CD14-positive monocyte (primary cell): Measurements from ENCODE around the gene DALRD3. TPM values are rescaled to one million over a fixed set of nuclear protein-coding genes. Genes with fewer than 3 reads are reported as not detected.

ENCODE experiments used
- DNase-seq, 3 donors: peaks; one replicate each; pipeline ENCODE4 v3.0.0-alpha.2; 2011 to 2022
- H2AFZ ChIP-seq: 2 replicates; pipeline ENCODE4 v1.6.0; 2012; ENCODE audit warnings: mild to moderate bottlenecking, low read depth, low read length, inconsistent platforms; ENCODE audit not compliant: insufficient read depth, poor library complexity, severe bottlenecking
- H3K27ac ChIP-seq, 2 donors: 1 replicate in 1 of 2; 2 replicates in 1 of 2; pipeline ENCODE4 v1.5.1; 2012 to 2013; ENCODE audit warnings: low read length in 2 of 2, control low read depth in 1 of 2, inconsistent platforms in 1 of 2, low read depth in 1 of 2, mild to moderate bottlenecking in 1 of 2
- H3K27me3 ChIP-seq, 2 donors: one replicate each; pipeline versions ENCODE4 v1.6.0 to v1.6.1; 2011 to 2013; ENCODE audit warnings: low read length in 2 of 2; ENCODE audit not compliant: control insufficient read depth in 2 of 2, insufficient read depth in 2 of 2
- H3K36me3 ChIP-seq, 2 donors: replicated peaks in 1 of 2; 1 replicate in 1 of 2; 2 replicates in 1 of 2; pipeline versions ENCODE4 v1.5.1 to v1.6.1; 2012 to 2013; ENCODE audit warnings: low read length in 2 of 2, control low read depth in 1 of 2, inconsistent platforms in 1 of 2, mild to moderate bottlenecking in 1 of 2; ENCODE audit not compliant: insufficient read depth in 2 of 2, control insufficient read depth in 1 of 2
- H3K4me1 ChIP-seq, 2 donors: 1 replicate in 1 of 2; 2 replicates in 1 of 2; pipeline versions ENCODE4 v1.5.1 to v1.6.1; 2012 to 2013; ENCODE audit warnings: low read length in 2 of 2, control low read depth in 1 of 2, inconsistent platforms in 1 of 2, mild to moderate bottlenecking in 1 of 2, moderate library complexity in 1 of 2; ENCODE audit not compliant: insufficient read depth in 2 of 2, control insufficient read depth in 1 of 2
- H3K4me2 ChIP-seq: replicated peaks from 2 replicates; pipeline ENCODE3; 2012; ENCODE audit warnings: low read length, moderate library complexity, mild to moderate bottlenecking; ENCODE audit not compliant: poor library complexity, severe bottlenecking; ENCODE audit errors: extremely low read depth
- H3K4me3 ChIP-seq, 3 experiments: fragments of 200-600 bp in 1 of 3; sonication (generic) in 1 of 3; replicated peaks in 1 of 3; 1 replicate in 2 of 3; 2 replicates in 1 of 3; pipeline ENCODE4 v1.5.1; 2011 to 2013; ENCODE audit warnings: low read length in 3 of 3, mild to moderate bottlenecking in 3 of 3, control low read depth in 2 of 3, low read depth in 2 of 3, inconsistent platforms in 1 of 3, moderate library complexity in 1 of 3
- H3K79me2 ChIP-seq: 2 replicates; pipeline ENCODE4 v1.6.0; 2012; ENCODE audit warnings: mild to moderate bottlenecking, control low read depth, inconsistent platforms, low read length, moderate library complexity; ENCODE audit not compliant: insufficient read depth
- H3K9ac ChIP-seq: 2 replicates; pipeline ENCODE4 v1.6.0; 2017; ENCODE audit warnings: low read length, mild to moderate bottlenecking; ENCODE audit not compliant: insufficient read depth, poor library complexity, severe bottlenecking
- H3K9me3 ChIP-seq, 2 donors: replicated peaks in 1 of 2; 1 replicate in 1 of 2; 2 replicates in 1 of 2; pipeline versions ENCODE4 v1.5.1 to v1.6.1; 2012 to 2013; ENCODE audit warnings: low read length in 2 of 2, control low read depth in 1 of 2; ENCODE audit not compliant: control insufficient read depth in 1 of 2, insufficient read depth in 1 of 2
- H4K20me1 ChIP-seq: 2 replicates; pipeline ENCODE4 v1.6.0; 2012; ENCODE audit warnings: mild to moderate bottlenecking, low read length, control low read depth, moderate library complexity; ENCODE audit not compliant: insufficient read depth
- H3K27ac Mint-ChIP-seq, 7 donors: one replicate each; pipeline ENCODE4 v1.8.0; 2020; ENCODE audit warnings: mild to moderate bottlenecking in 7 of 7, mixed read lengths in 7 of 7, moderate library complexity in 6 of 7, inconsistent platforms in 2 of 7
- H3K27me3 Mint-ChIP-seq, 3 donors: one replicate each; pipeline ENCODE4 v1.8.0; 2021 to 2022; ENCODE audit warnings: low read depth in 3 of 3, mild to moderate bottlenecking in 3 of 3, mixed read lengths in 3 of 3, moderate library complexity in 3 of 3, inconsistent platforms in 1 of 3
- H3K36me3 Mint-ChIP-seq, 2 donors: one replicate each; pipeline ENCODE4 v1.8.0; 2020; ENCODE audit warnings: mixed read lengths in 2 of 2, inconsistent platforms in 1 of 2, mild to moderate bottlenecking in 1 of 2
- H3K4me1 Mint-ChIP-seq: one replicate; pipeline ENCODE4 v1.8.0; 2020; ENCODE audit warnings: mild to moderate bottlenecking, mixed read lengths
- H3K4me3 Mint-ChIP-seq, 2 donors: one replicate each; pipeline ENCODE4 v1.8.0; 2020; ENCODE audit warnings: mild to moderate bottlenecking in 2 of 2, mixed read lengths in 2 of 2, moderate library complexity in 1 of 2
- H3K9me3 Mint-ChIP-seq, 7 donors: one replicate each; pipeline ENCODE4 v1.8.0; 2020 to 2022; ENCODE audit warnings: mixed read lengths in 7 of 7, mild to moderate bottlenecking in 6 of 7, moderate library complexity in 6 of 7, inconsistent platforms in 2 of 7
- WGBS: methylation state at CpG from one replicate; pipeline ENCODE4 v1.1.5; 2013; ENCODE audit warnings: missing lambda C conversion rate; ENCODE audit not compliant: insufficient coverage; 5-methylcytosine and 5-hydroxymethylcytosine counted together
- intact Hi-C, 2 donors: fragments of 100-400 bp; cut with micrococcal nuclease; formaldehyde crosslinking; loops; one replicate each; pipeline versions ENCODE4 v1.15.0 to v1.15.1; 2023
- polyA plus RNA-seq, 3 donors: library from polyadenylated mRNA; depleted of rRNA in 1 of 3; unstranded in 2 of 3; stranded (reverse) in 1 of 3; fragments of 300-500 nt in 2 of 3; fragments of >200 nt in 1 of 3; fragmentation: Illumina TruSeq in 2 of 3; gene quantifications; 1 replicate in 2 of 3; 2 replicates in 1 of 3; pipeline ENCODE4 v1.2.3, GENCODE V29; 2012 to 2021
- TF ChIP-seq, protein P1 (sequence below): fragments of 200-600 bp; IDR thresholded peaks from one replicate; pipeline ENCODE4 v1.8.0; 2022; ENCODE audit warnings: antibody characterized with exemption, mild to moderate bottlenecking

The DALRD3 gene
- polyA plus RNA-seq, 3 donors = 15.0 to 42.1 (median 20.0) TPM

DNA sequence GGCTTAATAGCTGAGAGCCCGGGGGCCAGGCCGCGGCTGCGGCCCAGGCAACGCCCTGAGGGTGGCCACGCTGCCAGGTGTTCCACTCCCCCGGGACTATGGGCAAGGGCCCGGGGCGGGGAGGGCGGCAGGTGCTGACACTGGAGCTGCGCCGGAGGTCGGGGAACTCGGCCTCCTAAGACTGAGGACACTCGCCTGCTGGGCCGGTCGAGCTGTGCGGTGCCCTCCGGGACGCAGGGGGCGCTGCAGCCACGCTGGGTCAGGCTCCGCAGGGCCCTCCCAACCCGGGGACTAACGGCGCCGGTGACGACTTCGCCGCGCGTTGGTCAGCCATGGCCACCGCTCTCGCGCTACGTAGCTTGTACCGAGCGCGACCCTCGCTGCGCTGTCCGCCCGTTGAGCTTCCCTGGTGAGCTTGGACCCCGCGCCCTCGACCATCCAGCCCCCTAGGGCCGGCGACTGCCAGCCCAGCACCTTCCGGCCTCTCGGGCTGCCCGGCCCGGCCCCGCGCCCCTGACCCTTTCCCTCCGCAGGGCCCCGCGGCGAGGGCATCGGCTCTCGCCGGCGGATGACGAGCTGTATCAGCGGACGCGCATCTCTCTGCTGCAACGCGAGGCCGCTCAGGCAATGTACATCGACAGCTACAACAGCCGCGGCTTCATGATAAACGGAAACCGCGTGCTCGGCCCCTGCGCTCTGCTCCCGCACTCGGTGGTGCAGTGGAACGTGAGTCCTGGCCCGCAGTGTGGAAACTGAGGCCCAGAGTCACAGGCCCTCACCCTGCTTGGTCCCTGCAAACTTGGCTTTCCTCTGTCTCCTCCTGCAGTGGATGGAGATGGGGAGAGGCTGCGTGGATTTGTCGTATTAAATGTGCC lies 3.7 kb upstream of the DALRD3 start, which contains the start of gene NDUFAF3:
TSS of gene NDUFAF3 (plus strand) at position 309 of the 875 bp plus-strand sequence. CDS start at position 333, 24 bp downstream.
- intact Hi-C loops = loop anchor here (1.0 to 5.0 kb wide), 3 partner anchors 7 to 70 kb away; partner anchors contain the start of genes QRICH1 (in 2 of the 2) and IMPDH2 (in 1 of the 2)
- Histone ChIP-seq H3K9ac (peak within 1 kb of the TSS; percentile 98), H3K4me2 (peak within 1 kb of the TSS; percentile 94), H2AFZ (peak within 1 kb of the TSS; percentile 89), H3K9me3 (no peaks in the 10 kb centered on the region), H3K4me3 (peak within 1 kb of the TSS; percentile 71 to 90 (median 84)), H3K27me3 (no peaks in the 10 kb centered on the region), H3K27ac (peak within 1 kb of the TSS; percentile 98), H3K79me2 (peaks cover 62% of the 10 kb centered on the region), H4K20me1 (peaks cover 7% of the 10 kb centered on the region), H3K4me1 (peaks cover 41 to 49% of the 10 kb centered on the region in 2 donors), H3K36me3 (peaks cover 32 to 40% of the 10 kb centered on the region in 2 donors)
- TF ChIP-seq, protein P1, sequence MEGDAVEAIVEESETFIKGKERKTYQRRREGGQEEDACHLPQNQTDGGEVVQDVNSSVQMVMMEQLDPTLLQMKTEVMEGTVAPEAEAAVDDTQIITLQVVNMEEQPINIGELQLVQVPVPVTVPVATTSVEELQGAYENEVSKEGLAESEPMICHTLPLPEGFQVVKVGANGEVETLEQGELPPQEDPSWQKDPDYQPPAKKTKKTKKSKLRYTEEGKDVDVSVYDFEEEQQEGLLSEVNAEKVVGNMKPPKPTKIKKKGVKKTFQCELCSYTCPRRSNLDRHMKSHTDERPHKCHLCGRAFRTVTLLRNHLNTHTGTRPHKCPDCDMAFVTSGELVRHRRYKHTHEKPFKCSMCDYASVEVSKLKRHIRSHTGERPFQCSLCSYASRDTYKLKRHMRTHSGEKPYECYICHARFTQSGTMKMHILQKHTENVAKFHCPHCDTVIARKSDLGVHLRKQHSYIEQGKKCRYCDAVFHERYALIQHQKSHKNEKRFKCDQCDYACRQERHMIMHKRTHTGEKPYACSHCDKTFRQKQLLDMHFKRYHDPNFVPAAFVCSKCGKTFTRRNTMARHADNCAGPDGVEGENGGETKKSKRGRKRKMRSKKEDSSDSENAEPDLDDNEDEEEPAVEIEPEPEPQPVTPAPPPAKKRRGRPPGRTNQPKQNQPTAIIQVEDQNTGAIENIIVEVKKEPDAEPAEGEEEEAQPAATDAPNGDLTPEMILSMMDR = peak; percentile 100
- Mint-ChIP-seq H3K27me3 (peaks cover 0 to 2% (median 0%) of the 10 kb centered on the region in 3 donors), H3K27ac (peak within 1 kb of the TSS; percentile 96 to 99 (median 98)), H3K36me3 (peaks cover 33 to 34% of the 10 kb centered on the region in 2 donors), H3K4me3 (peak within 1 kb of the TSS; percentile 90 to 92), H3K9me3 (no peaks in the 10 kb centered on the region), H3K4me1 (peaks cover 34% of the 10 kb centered on the region)
- WGBS = under 1% methylated on average over 81 of the region's 83 CpGs
- peak; percentile 89 to 93 (median 93) for DNase-seq

DNA sequence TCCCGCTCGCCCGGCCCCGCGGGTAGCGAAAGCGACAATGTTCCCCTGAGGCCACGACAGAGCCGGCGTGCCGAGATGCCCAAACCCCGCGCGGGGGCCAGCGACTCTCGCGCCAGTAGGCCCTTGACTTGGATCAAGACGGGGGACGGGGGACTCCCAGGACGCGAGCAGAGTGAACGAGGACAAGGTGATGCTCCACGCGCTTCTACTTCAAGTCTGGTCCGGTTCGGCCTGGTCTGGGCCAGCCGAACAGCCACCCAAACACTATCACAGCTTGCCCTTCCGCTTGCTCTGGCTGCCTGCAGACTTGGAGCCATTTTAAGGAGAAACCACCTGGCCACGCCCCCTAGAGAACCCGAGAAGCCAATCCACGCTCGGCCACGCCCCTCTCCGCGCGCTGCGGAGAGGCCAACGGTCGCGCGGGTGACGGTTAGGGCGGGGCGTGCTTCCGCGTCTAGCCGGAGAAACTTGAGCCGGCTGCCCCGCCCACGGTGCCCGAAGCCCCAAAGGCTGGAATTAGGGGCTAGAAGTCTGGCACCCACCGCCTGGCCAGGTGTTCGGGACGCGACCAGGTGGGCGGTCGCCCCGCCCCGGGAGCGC lies 2.9 kb upstream of the DALRD3 start:
- Mint-ChIP-seq H3K27me3 (peaks cover 0 to 2% (median 0%) of the 10 kb centered on the region in 3 donors), H3K4me1 (peaks cover 34% of the 10 kb centered on the region), H3K36me3 (peaks cover 31 to 35% of the 10 kb centered on the region in 2 donors), H3K27ac (peak overlapping the region; percentile 96 to 99 (median 98)), H3K4me3 (peak overlapping the region; percentile 90 to 92), H3K9me3 (no peaks in the 10 kb centered on the region)
- Histone ChIP-seq H3K9me3 (no peaks in the 10 kb centered on the region), H3K27ac (peak overlapping the region; percentile 98), H3K9ac (peak overlapping the region; percentile 98), H3K27me3 (no peaks in the 10 kb centered on the region), H3K4me3 (peak overlapping the region; percentile 71 to 90 (median 84)), H3K36me3 (peaks cover 29 to 39% of the 10 kb centered on the region in 2 donors), H4K20me1 (peaks cover 7% of the 10 kb centered on the region), H2AFZ (peak overlapping the region; percentile 89), H3K4me1 (peaks cover 41 to 50% of the 10 kb centered on the region in 2 donors), H3K4me2 (peak overlapping the region; percentile 94), H3K79me2 (peaks cover 62% of the 10 kb centered on the region)
- peak; percentile 97 to 99 (median 98) for DNase-seq
- intact Hi-C loops = loop anchor here (1.0 to 5.0 kb wide), 3 partner anchors 8 to 71 kb away; partner anchors contain the start of genes QRICH1 (in 2 of the 2) and IMPDH2 (in 1 of the 2)
- TF ChIP-seq, protein P1 = no peak
- under 1% methylated on average over 60 of the region's 60 CpGs for WGBS
